HepG2 (cell line): ENCODE measurements around the gene NCOR2. TPM values are rescaled to one million over a fixed set of nuclear protein-coding genes. Genes with fewer than 3 reads are reported as not detected.

ENCODE experiments used
- DPF2 ChIP-seq: sonication (generic); formaldehyde crosslinking; IDR thresholded peaks from 2 replicates; pipeline ENCODE4 v1.4.0; 2020; ENCODE audit warnings: mild to moderate bottlenecking, low read depth, missing genetic modification reagents, borderline replicate concordance
- HNF4A ChIP-seq: sonication (generic); formaldehyde crosslinking; IDR thresholded peaks from 2 replicates; pipeline ENCODE4 v1.4.0; 2020; ENCODE audit warnings: missing genetic modification reagents
- MEIS1 ChIP-seq: sonication (generic); formaldehyde crosslinking; IDR thresholded peaks from 2 replicates; pipeline ENCODE4 v1.9.0; 2021; ENCODE audit warnings: mild to moderate bottlenecking, missing genetic modification reagents, moderate library complexity, borderline replicate concordance
- MTF2 ChIP-seq: sonication (generic); formaldehyde crosslinking; IDR thresholded peaks from 2 replicates; pipeline ENCODE4 v1.5.0; 2020; ENCODE audit warnings: missing genetic modification reagents, borderline replicate concordance
- NFE2 ChIP-seq: sonication (generic); formaldehyde crosslinking; IDR thresholded peaks from 2 replicates; pipeline ENCODE4 v1.4.0; 2020; ENCODE audit warnings: missing genetic modification reagents
- NR2F1 ChIP-seq, 2 experiments: fragments of 450-650 bp in 1 of 2; formaldehyde crosslinking in 1 of 2; IDR thresholded peaks; 2 replicates each; pipeline versions ENCODE4 v1.5.0 to v1.6.1; 2016 to 2020; ENCODE audit warnings: mild to moderate bottlenecking in 1 of 2, missing compliant biosample characterization in 1 of 2, missing genetic modification reagents in 1 of 2, moderate library complexity in 1 of 2
- SAFB2 ChIP-seq: sonication (generic); formaldehyde crosslinking; IDR thresholded peaks from 2 replicates; pipeline ENCODE4 v1.5.1; 2020; ENCODE audit warnings: missing genetic modification reagents, low read depth, mild to moderate bottlenecking, borderline replicate concordance
- TARDBP ChIP-seq: sonication (generic); formaldehyde crosslinking; IDR thresholded peaks from 2 replicates; pipeline ENCODE4 v1.8.0; 2022; ENCODE audit warnings: mild to moderate bottlenecking, missing genetic modification reagents
- TIGD3 ChIP-seq: sonication (generic); formaldehyde crosslinking; IDR thresholded peaks from 2 replicates; pipeline ENCODE4 v1.5.1; 2020; ENCODE audit warnings: mild to moderate bottlenecking, missing genetic modification reagents, borderline replicate concordance
- ZSCAN25 ChIP-seq: sonication (generic); formaldehyde crosslinking; IDR thresholded peaks from 2 replicates; pipeline ENCODE4 v1.8.0; 2022; ENCODE audit warnings: mild to moderate bottlenecking, missing genetic modification reagents
- polyA plus RNA-seq, 8 experiments: library from polyadenylated mRNA; depleted of rRNA in 3 of 8; stranded (reverse) in 7 of 8; unstranded in 1 of 8; fragments of >200 nt; fragmentation: Illumina TruSeq in 4 of 8; extraction: Trizol in 4 of 8; gene quantifications; 2 replicates each; pipeline versions ENCODE4 v1.2.1 to v1.2.3, GENCODE V29; 2011 to 2016; ENCODE audit warnings: low read depth in 4 of 8, missing spikeins in 1 of 8, mixed read lengths in 1 of 8; ENCODE audit not compliant: insufficient read depth in 1 of 8
- total RNA-seq, 5 experiments: library from RNA; depleted of rRNA; stranded (reverse); fragments of >200 nt; fragmentation: Illumina TruSeq; extraction: Trizol; gene quantifications; 2 replicates each; pipeline ENCODE4 v1.2.3, GENCODE V29; 2016; ENCODE audit warnings: low read depth in 1 of 5
- TF ChIP-seq, protein P1 (sequence below): sonication (generic); formaldehyde crosslinking; IDR thresholded peaks from 2 replicates; pipeline ENCODE4 v1.4.0; 2020; ENCODE audit warnings: missing genetic modification reagents
- TF ChIP-seq, protein P2 (sequence below): sonication (generic); formaldehyde crosslinking; IDR thresholded peaks from 2 replicates; pipeline ENCODE4 v1.5.1; 2020; ENCODE audit warnings: mild to moderate bottlenecking, missing genetic modification reagents, moderate library complexity
- TF ChIP-seq, protein P3 (sequence below), 2 experiments: sonication (generic) in 1 of 2; formaldehyde crosslinking in 1 of 2; IDR thresholded peaks; 2 replicates each; pipeline versions ENCODE4 v1.6.1 to v1.9.0; 2014 to 2022; ENCODE audit warnings: antibody characterized with exemption in 1 of 2, borderline replicate concordance in 1 of 2, inconsistent platforms in 1 of 2, low read depth in 1 of 2, missing genetic modification reagents in 1 of 2

Gene NCOR2
- total and polyA plus RNA-seq, 2 of the 13 experiments (the other 11 are each of a cell fraction or from before 2014, with no cell fraction given) = 4.5 to 5.7 TPM

- TF ChIP-seq TIGD3 (CRISPR knock-in tag) (peak; percentile 33; the same call in 1 of the 2 replicates), NR2F1 (CRISPR knock-in tag; IDR thresholded peaks at IDR 0.05) (peak in 1 of 2 experiments; percentile 29; a peak in 1 of 4 replicates), NFE2 (CRISPR knock-in tag) (no peak), HNF4A (CRISPR knock-in tag) (no peak), ZSCAN25 (CRISPR knock-in tag) (peak; percentile 78), MEIS1 (CRISPR knock-in tag) (0 out of 2 replicates have a peak, but pooled peaks have one; percentile 32), SAFB2 (CRISPR knock-in tag) (no peak), TARDBP (peak; percentile 43; the same call in 1 of the 2 replicates), MTF2 (CRISPR knock-in tag) (no peak), DPF2 (CRISPR knock-in tag) (no peak)
- TF ChIP-seq, protein P1, sequence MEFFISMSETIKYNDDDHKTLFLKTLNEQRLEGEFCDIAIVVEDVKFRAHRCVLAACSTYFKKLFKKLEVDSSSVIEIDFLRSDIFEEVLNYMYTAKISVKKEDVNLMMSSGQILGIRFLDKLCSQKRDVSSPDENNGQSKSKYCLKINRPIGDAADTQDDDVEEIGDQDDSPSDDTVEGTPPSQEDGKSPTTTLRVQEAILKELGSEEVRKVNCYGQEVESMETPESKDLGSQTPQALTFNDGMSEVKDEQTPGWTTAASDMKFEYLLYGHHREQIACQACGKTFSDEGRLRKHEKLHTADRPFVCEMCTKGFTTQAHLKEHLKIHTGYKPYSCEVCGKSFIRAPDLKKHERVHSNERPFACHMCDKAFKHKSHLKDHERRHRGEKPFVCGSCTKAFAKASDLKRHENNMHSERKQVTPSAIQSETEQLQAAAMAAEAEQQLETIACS = 0 out of 2 replicates have a peak, but pooled peaks have one; percentile 31
- TF ChIP-seq, protein P2, sequence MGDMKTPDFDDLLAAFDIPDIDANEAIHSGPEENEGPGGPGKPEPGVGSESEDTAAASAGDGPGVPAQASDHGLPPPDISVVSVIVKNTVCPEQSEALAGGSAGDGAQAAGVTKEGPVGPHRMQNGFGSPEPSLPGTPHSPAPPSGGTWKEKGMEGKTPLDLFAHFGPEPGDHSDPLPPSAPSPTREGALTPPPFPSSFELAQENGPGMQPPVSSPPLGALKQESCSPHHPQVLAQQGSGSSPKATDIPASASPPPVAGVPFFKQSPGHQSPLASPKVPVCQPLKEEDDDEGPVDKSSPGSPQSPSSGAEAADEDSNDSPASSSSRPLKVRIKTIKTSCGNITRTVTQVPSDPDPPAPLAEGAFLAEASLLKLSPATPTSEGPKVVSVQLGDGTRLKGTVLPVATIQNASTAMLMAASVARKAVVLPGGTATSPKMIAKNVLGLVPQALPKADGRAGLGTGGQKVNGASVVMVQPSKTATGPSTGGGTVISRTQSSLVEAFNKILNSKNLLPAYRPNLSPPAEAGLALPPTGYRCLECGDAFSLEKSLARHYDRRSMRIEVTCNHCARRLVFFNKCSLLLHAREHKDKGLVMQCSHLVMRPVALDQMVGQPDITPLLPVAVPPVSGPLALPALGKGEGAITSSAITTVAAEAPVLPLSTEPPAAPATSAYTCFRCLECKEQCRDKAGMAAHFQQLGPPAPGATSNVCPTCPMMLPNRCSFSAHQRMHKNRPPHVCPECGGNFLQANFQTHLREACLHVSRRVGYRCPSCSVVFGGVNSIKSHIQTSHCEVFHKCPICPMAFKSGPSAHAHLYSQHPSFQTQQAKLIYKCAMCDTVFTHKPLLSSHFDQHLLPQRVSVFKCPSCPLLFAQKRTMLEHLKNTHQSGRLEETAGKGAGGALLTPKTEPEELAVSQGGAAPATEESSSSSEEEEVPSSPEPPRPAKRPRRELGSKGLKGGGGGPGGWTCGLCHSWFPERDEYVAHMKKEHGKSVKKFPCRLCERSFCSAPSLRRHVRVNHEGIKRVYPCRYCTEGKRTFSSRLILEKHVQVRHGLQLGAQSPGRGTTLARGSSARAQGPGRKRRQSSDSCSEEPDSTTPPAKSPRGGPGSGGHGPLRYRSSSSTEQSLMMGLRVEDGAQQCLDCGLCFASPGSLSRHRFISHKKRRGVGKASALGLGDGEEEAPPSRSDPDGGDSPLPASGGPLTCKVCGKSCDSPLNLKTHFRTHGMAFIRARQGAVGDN (CRISPR knock-in tag) = peak; percentile 89
- TF ChIP-seq, protein P3, sequence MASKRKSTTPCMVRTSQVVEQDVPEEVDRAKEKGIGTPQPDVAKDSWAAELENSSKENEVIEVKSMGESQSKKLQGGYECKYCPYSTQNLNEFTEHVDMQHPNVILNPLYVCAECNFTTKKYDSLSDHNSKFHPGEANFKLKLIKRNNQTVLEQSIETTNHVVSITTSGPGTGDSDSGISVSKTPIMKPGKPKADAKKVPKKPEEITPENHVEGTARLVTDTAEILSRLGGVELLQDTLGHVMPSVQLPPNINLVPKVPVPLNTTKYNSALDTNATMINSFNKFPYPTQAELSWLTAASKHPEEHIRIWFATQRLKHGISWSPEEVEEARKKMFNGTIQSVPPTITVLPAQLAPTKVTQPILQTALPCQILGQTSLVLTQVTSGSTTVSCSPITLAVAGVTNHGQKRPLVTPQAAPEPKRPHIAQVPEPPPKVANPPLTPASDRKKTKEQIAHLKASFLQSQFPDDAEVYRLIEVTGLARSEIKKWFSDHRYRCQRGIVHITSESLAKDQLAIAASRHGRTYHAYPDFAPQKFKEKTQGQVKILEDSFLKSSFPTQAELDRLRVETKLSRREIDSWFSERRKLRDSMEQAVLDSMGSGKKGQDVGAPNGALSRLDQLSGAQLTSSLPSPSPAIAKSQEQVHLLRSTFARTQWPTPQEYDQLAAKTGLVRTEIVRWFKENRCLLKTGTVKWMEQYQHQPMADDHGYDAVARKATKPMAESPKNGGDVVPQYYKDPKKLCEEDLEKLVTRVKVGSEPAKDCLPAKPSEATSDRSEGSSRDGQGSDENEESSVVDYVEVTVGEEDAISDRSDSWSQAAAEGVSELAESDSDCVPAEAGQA (IDR thresholded peaks at IDR 0.05; ENCODE audit: low read depth) = no peak
- TF ChIP-seq, protein P3 (CRISPR knock-in tag; IDR thresholded peaks at IDR 0.05; ENCODE audit: borderline replicate concordance) = peak; percentile 75; the same call in 1 of the 2 replicates
Measured at GRCh38 chr12:124518051-124518932, 49.1 kb downstream of the NCOR2 start (continued).
